DMS 273 (cell line): ENCODE data around the gene TBC1D16.

Experiments used
- DNase-seq: peaks from one replicate; lab custom pipeline; 2025; ENCODE audit not compliant: unreplicated experiment; lab: John Stamatoyannopoulos, UW

TBC1D16 gene

GRCh38 chr17:79990051-79990592 is 45.5 kb downstream of the TBC1D16 start:
- DNase-seq, result no peak

GRCh38 chr17:79989106-79989835 is 46.4 kb downstream of the TBC1D16 start:
- DNase-seq, result no peak

- DNase-seq, result no peak
Measured at GRCh38 chr17:79988185-79988971, 47.3 kb downstream of the TBC1D16 start.

GRCh38 chr17:79987935-79988184 is 47.8 kb downstream of the TBC1D16 start:
- no peak for DNase-seq

GRCh38 chr17:79987187-79987934 is 48.3 kb downstream of the TBC1D16 start:
- DNase-seq, result no peak

- no peak for DNase-seq
Measured at GRCh38 chr17:79986411-79987186, 49.1 kb downstream of the TBC1D16 start.

GRCh38 chr17:79985943-79986391 is 49.7 kb downstream of the TBC1D16 start:
- DNase-seq, result peak; percentile 48

- DNase-seq, result no peak
Measured at GRCh38 chr17:79985361-79985942, 50.2 kb downstream of the TBC1D16 start.

- no peak for DNase-seq
Measured at GRCh38 chr17:79984877-79985276, 50.8 kb downstream of the TBC1D16 start.

GRCh38 chr17:79984045-79984840 is 51.4 kb downstream of the TBC1D16 start:
- no peak for DNase-seq

GRCh38 chr17:79983456-79983855 is 52.2 kb downstream of the TBC1D16 start:
- DNase-seq, result no peak

GRCh38 chr17:79982986-79983385 is 52.7 kb downstream of the TBC1D16 start:
- no peak for DNase-seq

GRCh38 chr17:79981661-79982101 is 54.0 kb downstream of the TBC1D16 start:
- DNase-seq, result no peak

GRCh38 chr17:79981090-79981489 is 54.6 kb downstream of the TBC1D16 start:
- no peak for DNase-seq

GRCh38 chr17:79980246-79981043 is 55.2 kb downstream of the TBC1D16 start:
- no peak for DNase-seq

- no peak for DNase-seq
Measured at GRCh38 chr17:79979816-79980215, 55.9 kb downstream of the TBC1D16 start.

- DNase-seq, result no peak
Measured at GRCh38 chr17:79979221-79979741, 56.4 kb downstream of the TBC1D16 start.

- DNase-seq, result no peak
Measured at GRCh38 chr17:79978548-79978855, 57.2 kb downstream of the TBC1D16 start.
